GM23338 (cell line): Measurements from ENCODE around the gene GPR37L1. TPM values are rescaled to one million over a fixed set of nuclear protein-coding genes. Genes with fewer than 3 reads are reported as not detected.
A peak's percentile ranks its signal among the peaks of the same experiment; 100 is the strongest.
"Not testable (repeated sequence)": the region's sequence is repeated elsewhere in the genome, so short reads cannot be mapped to it uniquely, and the experiment has no call there.

ENCODE experiments used
- ATAC-seq: fragments of 200-7000 bp; cut with Tn5 transposase; 3 replicates; pipeline ENCODE4 v1.9.1; 2020
- DNase-seq: peaks from one replicate; pipeline ENCODE4 v3.0.0-alpha.2; 2015; ENCODE audit warnings: low spot score
- H2AFZ ChIP-seq: fragments of 200-600 bp; sonication (generic); 2 replicates; pipeline ENCODE4 v1.8.0; 2016; ENCODE audit warnings: antibody characterized with exemption, mild to moderate bottlenecking, moderate library complexity
- H3F3A ChIP-seq: fragments of 200-600 bp; sonication (generic); replicated peaks from 2 replicates; pipeline ENCODE4 v1.8.0; 2017; ENCODE audit warnings: antibody characterized with exemption, mixed run types, low read depth
- H3K27ac ChIP-seq: fragments of 200-600 bp; sonication (generic); 2 replicates; pipeline ENCODE4 v1.6.1; 2016; ENCODE audit warnings: low read depth
- H3K27me3 ChIP-seq: fragments of 200-600 bp; sonication (generic); 2 replicates; pipeline ENCODE4 v1.8.0; 2016; ENCODE audit warnings: mild to moderate bottlenecking, mixed run types, moderate library complexity; ENCODE audit not compliant: insufficient read depth
- H3K36me3 ChIP-seq: fragments of 200-600 bp; sonication (generic); 2 replicates; pipeline ENCODE4 v1.8.0; 2016; ENCODE audit warnings: mild to moderate bottlenecking; ENCODE audit not compliant: insufficient read depth
- H3K4me1 ChIP-seq: fragments of 200-600 bp; sonication (generic); 2 replicates; pipeline ENCODE4 v1.8.0; 2016; ENCODE audit warnings: mild to moderate bottlenecking, moderate library complexity; ENCODE audit not compliant: insufficient read depth
- H3K4me2 ChIP-seq: fragments of 200-600 bp; sonication (generic); 2 replicates; pipeline ENCODE4 v1.7.1; 2017; ENCODE audit warnings: mixed run types
- H3K4me3 ChIP-seq: fragments of 200-600 bp; sonication (generic); 2 replicates; pipeline ENCODE4 v1.6.1; 2016; ENCODE audit warnings: mixed run types
- H3K79me2 ChIP-seq: fragments of 200-600 bp; sonication (generic); replicated peaks from 2 replicates; pipeline ENCODE4 v1.8.0; 2017; ENCODE audit warnings: mild to moderate bottlenecking; ENCODE audit not compliant: insufficient read depth
- H3K9me2 ChIP-seq: fragments of 200-600 bp; sonication (generic); 2 replicates; pipeline ENCODE4 v1.8.0; 2017; ENCODE audit not compliant: insufficient read depth
- H4K20me1 ChIP-seq: fragments of 200-600 bp; sonication (generic); replicated peaks from 2 replicates; pipeline ENCODE4 v1.8.0; 2017; ENCODE audit warnings: mild to moderate bottlenecking; ENCODE audit not compliant: insufficient read depth
- H3K27ac Mint-ChIP-seq: 2 replicates; pipeline ENCODE4 v1.8.0; 2020; ENCODE audit warnings: inconsistent platforms, mild to moderate bottlenecking, moderate library complexity, mixed read lengths
- H3K27me3 Mint-ChIP-seq: 3 replicates; pipeline ENCODE4 v1.8.0; 2022; ENCODE audit warnings: low read depth, mild to moderate bottlenecking, moderate library complexity, mixed read lengths, inconsistent platforms; ENCODE audit not compliant: insufficient read depth, poor library complexity
- H3K36me3 Mint-ChIP-seq: 3 replicates; pipeline ENCODE4 v1.8.0; 2021; ENCODE audit warnings: low read depth, mild to moderate bottlenecking, inconsistent platforms, moderate library complexity, mixed read lengths
- H3K4me1 Mint-ChIP-seq: 3 replicates; pipeline ENCODE4 v1.8.0; 2020; ENCODE audit warnings: mild to moderate bottlenecking, inconsistent platforms, mixed read lengths
- H3K4me3 Mint-ChIP-seq: 3 replicates; pipeline ENCODE4 v1.8.0; 2021; ENCODE audit warnings: moderate library complexity, mild to moderate bottlenecking, inconsistent platforms, mixed read lengths
- H3K9me3 Mint-ChIP-seq: 3 replicates; pipeline ENCODE4 v1.8.0; 2020; ENCODE audit warnings: moderate library complexity, mild to moderate bottlenecking, inconsistent platforms, mixed read lengths
- JUNB ChIP-seq: IDR thresholded peaks from one replicate; pipeline ENCODE4 v1.6.1; 2016; ENCODE audit warnings: antibody characterized with exemption; ENCODE audit not compliant: unreplicated experiment
- NANOG ChIP-seq: IDR thresholded peaks from 2 replicates; pipeline ENCODE4 v1.6.1; 2016; ENCODE audit warnings: antibody characterized with exemption, borderline replicate concordance
- REST ChIP-seq: IDR thresholded peaks from one replicate; pipeline ENCODE4 v1.6.1; 2018; ENCODE audit warnings: antibody characterized with exemption; ENCODE audit not compliant: unreplicated experiment
- STAT1 ChIP-seq: IDR thresholded peaks from one replicate; pipeline ENCODE4 v1.6.1; 2016; ENCODE audit warnings: antibody characterized with exemption; ENCODE audit not compliant: unreplicated experiment
- polyA plus RNA-seq: library from polyadenylated mRNA; unstranded; fragments of >200 nt; fragmentation: Nextera tagmentation; extraction: Ambion mirVana; gene quantifications from 2 replicates; pipeline ENCODE4 v1.2.1, GENCODE V29; 2016
- total RNA-seq: library from RNA; depleted of rRNA; stranded (reverse); fragments of >200 nt; shearing (Covaris generic); gene quantifications from 2 replicates; pipeline ENCODE4 v1.2.3, GENCODE V29; 2014

Gene GPR37L1
- total and polyA plus RNA-seq, 2 experiments from 2014 or later: 0.08 to 0.21 TPM

- Mint-ChIP-seq H3K27ac (no peak overlapping the region), H3K4me3 (no peak overlapping the region), H3K36me3 (no peaks in the 10 kb centered on the region), H3K9me3 (no peaks in the 10 kb centered on the region), H3K4me1 (peaks cover 45% of the 10 kb centered on the region), H3K27me3 (peaks cover 19% of the 10 kb centered on the region)
- H3F3A ChIP-seq: no peaks in the 10 kb centered on the region
- no peaks in the 10 kb centered on the region for H3K36me3 ChIP-seq
- peak overlapping the region; percentile 86 for H2AFZ ChIP-seq
- no peaks in the 10 kb centered on the region for H3K79me2 ChIP-seq
- no peaks in the 10 kb centered on the region for H4K20me1 ChIP-seq
- no peak for TF ChIP-seq STAT1
- H3K4me2 ChIP-seq: no peak overlapping the region
- no peak for DNase-seq
- no peaks in the 10 kb centered on the region for H3K27me3 ChIP-seq
- no peak overlapping the region for H3K4me3 ChIP-seq
- H3K4me1 ChIP-seq: peaks cover 11% of the 10 kb centered on the region
- no peak for ATAC-seq
- H3K27ac ChIP-seq: no peak overlapping the region
- H3K9me2 ChIP-seq: no peaks in the 10 kb centered on the region
Measured at GRCh38 chr1:202165942-202166843, 43.5 kb downstream of the GPR37L1 start.

GRCh38 chr1:202167054-202167453, 44.3 kb downstream of the GPR37L1 start:
- not testable (repeated sequence) for ATAC-seq, H3K36me3 ChIP-seq, H3K27ac Mint-ChIP-seq, H3F3A ChIP-seq, H2AFZ ChIP-seq, H3K4me2 ChIP-seq, H3K9me3 Mint-ChIP-seq, H3K36me3 Mint-ChIP-seq, H3K27me3 ChIP-seq, H3K79me2 ChIP-seq, H4K20me1 ChIP-seq, DNase-seq, H3K4me3 ChIP-seq, H3K9me2 ChIP-seq, H3K4me3 Mint-ChIP-seq, H3K27ac ChIP-seq
- peaks cover 41% of the 10 kb centered on the region for H3K4me1 Mint-ChIP-seq
- peaks cover 16% of the 10 kb centered on the region for H3K27me3 Mint-ChIP-seq
- H3K4me1 ChIP-seq: peaks cover 11% of the 10 kb centered on the region

- Histone ChIP-seq H3K79me2 (no peaks in the 10 kb centered on the region), H3K27ac (no peak overlapping the region), H3K9me2 (no peaks in the 10 kb centered on the region), H3K27me3 (no peaks in the 10 kb centered on the region), H4K20me1 (no peaks in the 10 kb centered on the region), H3K4me3 (no peak overlapping the region), H3K4me1 (peaks cover 11% of the 10 kb centered on the region), H2AFZ (0 out of 2 replicates have a peak overlapping the region, but pooled peaks have one; percentile 43), H3K36me3 (no peaks in the 10 kb centered on the region), H3K4me2 (no peak overlapping the region), H3F3A (no peaks in the 10 kb centered on the region)
- H3K4me1 Mint-ChIP-seq: peaks cover 33% of the 10 kb centered on the region
- no peaks in the 10 kb centered on the region for H3K36me3 Mint-ChIP-seq
- H3K4me3 Mint-ChIP-seq: no peak overlapping the region
- peak; percentile 7; the same call in 1 of the 3 replicates for ATAC-seq
- DNase-seq: no peak
- H3K9me3 Mint-ChIP-seq: no peaks in the 10 kb centered on the region
- TF ChIP-seq REST: no peak
- no peak for TF ChIP-seq JUNB
- no peak for TF ChIP-seq NANOG
- peaks cover 13% of the 10 kb centered on the region for H3K27me3 Mint-ChIP-seq
- H3K27ac Mint-ChIP-seq: no peak overlapping the region
Measured at GRCh38 chr1:202167708-202168415, 45.1 kb downstream of the GPR37L1 start.
